RKO (cell line): ENCODE results near the gene ACAA1.
A peak's percentile ranks its signal among the peaks of the same experiment; 100 is the strongest.
"Not testable (repeated sequence)": the region's sequence is repeated elsewhere in the genome, so short reads cannot be mapped to it uniquely, and the experiment has no call there.

Experiments used
- DNase-seq: peaks from one replicate; pipeline ENCODE4 v3.0.0-alpha.2; 2016; ENCODE audit warnings: low spot score

Gene ACAA1

GRCh38 chr3:38101811-38102443, 35.0 kb downstream of the ACAA1 start:
- no peak for DNase-seq

GRCh38 chr3:38100498-38100897, 36.4 kb downstream of the ACAA1 start:
- no peak for DNase-seq

GRCh38 chr3:38099518-38099917, 37.4 kb downstream of the ACAA1 start:
- no peak for DNase-seq

GRCh38 chr3:38098376-38098723, 38.6 kb downstream of the ACAA1 start:
- no peak for DNase-seq

- DNase-seq: no peak
These were observed 39.2 kb downstream of the ACAA1 start for GRCh38 chr3:38097446-38098375.

- DNase-seq: no peak
These were observed 41.1 kb downstream of the ACAA1 start for GRCh38 chr3:38095669-38096483.

GRCh38 chr3:38094999-38095398, 41.9 kb downstream of the ACAA1 start:
- DNase-seq: no peak

- DNase-seq: no peak
These were observed 46.5 kb downstream of the ACAA1 start for GRCh38 chr3:38090453-38090852.

- DNase-seq: no peak
These were observed 47.8 kb downstream of the ACAA1 start for GRCh38 chr3:38089163-38089562.

GRCh38 chr3:38088126-38089078, 48.5 kb downstream of the ACAA1 start:
- no peak for DNase-seq

GRCh38 chr3:38087278-38087677, 49.6 kb downstream of the ACAA1 start:
- DNase-seq: not testable (repeated sequence)

- DNase-seq: no peak
These were observed 50.4 kb downstream of the ACAA1 start for GRCh38 chr3:38086496-38086895.

GRCh38 chr3:38085943-38086324, 51.0 kb downstream of the ACAA1 start:
- DNase-seq: no peak

- no peak for DNase-seq
These were observed 51.5 kb downstream of the ACAA1 start for GRCh38 chr3:38085311-38085942.

GRCh38 chr3:38084334-38085310, 52.3 kb downstream of the ACAA1 start:
- peak; percentile 63 for DNase-seq

- no peak for DNase-seq
These were observed 53.0 kb downstream of the ACAA1 start for GRCh38 chr3:38083871-38084333.

GRCh38 chr3:38083254-38083653, 53.7 kb downstream of the ACAA1 start:
- DNase-seq: not testable (repeated sequence)

GRCh38 chr3:38082296-38082695, 54.6 kb downstream of the ACAA1 start:
- not testable (repeated sequence) for DNase-seq

GRCh38 chr3:38077073-38077472, 59.9 kb downstream of the ACAA1 start:
- DNase-seq: not testable (repeated sequence)
